ENCODE data around the gene INPP4B.

DNA sequence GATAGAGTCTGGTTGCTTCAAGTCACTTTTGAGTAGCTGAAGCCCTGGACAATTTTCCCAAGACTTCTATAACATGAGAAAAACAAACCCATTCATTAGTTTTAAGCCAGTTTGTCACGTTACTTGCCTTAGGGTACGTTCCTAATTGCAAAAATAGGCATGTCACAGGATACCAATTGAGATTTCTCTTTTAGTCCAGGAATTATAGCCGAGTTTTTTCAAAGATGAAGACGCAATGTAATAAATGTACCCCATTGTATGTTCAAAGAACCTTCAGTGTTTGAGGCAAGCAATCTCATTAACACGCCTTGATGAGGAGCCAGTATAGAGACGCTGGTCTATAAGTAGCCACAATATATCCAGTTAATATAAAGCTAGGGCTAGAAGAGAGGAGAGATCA lies 534.2 kb downstream of the INPP4B start:
- TF ChIP-seq, protein P1, sequence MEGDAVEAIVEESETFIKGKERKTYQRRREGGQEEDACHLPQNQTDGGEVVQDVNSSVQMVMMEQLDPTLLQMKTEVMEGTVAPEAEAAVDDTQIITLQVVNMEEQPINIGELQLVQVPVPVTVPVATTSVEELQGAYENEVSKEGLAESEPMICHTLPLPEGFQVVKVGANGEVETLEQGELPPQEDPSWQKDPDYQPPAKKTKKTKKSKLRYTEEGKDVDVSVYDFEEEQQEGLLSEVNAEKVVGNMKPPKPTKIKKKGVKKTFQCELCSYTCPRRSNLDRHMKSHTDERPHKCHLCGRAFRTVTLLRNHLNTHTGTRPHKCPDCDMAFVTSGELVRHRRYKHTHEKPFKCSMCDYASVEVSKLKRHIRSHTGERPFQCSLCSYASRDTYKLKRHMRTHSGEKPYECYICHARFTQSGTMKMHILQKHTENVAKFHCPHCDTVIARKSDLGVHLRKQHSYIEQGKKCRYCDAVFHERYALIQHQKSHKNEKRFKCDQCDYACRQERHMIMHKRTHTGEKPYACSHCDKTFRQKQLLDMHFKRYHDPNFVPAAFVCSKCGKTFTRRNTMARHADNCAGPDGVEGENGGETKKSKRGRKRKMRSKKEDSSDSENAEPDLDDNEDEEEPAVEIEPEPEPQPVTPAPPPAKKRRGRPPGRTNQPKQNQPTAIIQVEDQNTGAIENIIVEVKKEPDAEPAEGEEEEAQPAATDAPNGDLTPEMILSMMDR (IDR thresholded peaks at IDR 0.05): no peak
- no peak for TF ChIP-seq ZFX (IDR thresholded peaks at IDR 0.05; ENCODE audit: borderline replicate concordance)

Measured in 22Rv1 (cell line).